SK-N-SH (cell line): ENCODE results near the gene NUP210L.

ENCODE experiments used
- CTCF ChIP-seq: fragments of 200-600 bp; sonication (generic); IDR thresholded peaks from 2 replicates; pipeline ENCODE4 v1.6.1; 2017; ENCODE audit warnings: antibody characterized with exemption, mild to moderate bottlenecking, moderate library complexity
- EP300 ChIP-seq, 2 experiments: IDR thresholded peaks; 2 replicates each; pipeline versions ENCODE4 v1.4.0 to v1.6.1; 2012; ENCODE audit warnings: borderline replicate concordance in 1 of 2, low read depth in 1 of 2, low read length in 1 of 2
- GATA2 ChIP-seq: sonication (generic); formaldehyde crosslinking; IDR thresholded peaks from 2 replicates; pipeline ENCODE4 v1.5.0; 2020; ENCODE audit warnings: mild to moderate bottlenecking, missing genetic modification reagents
- MAX ChIP-seq: IDR thresholded peaks from 2 replicates; pipeline ENCODE4 v1.4.0; 2012; ENCODE audit warnings: low read depth
- MXI1 ChIP-seq: IDR thresholded peaks from 2 replicates; pipeline ENCODE4 v1.6.1; 2012; ENCODE audit warnings: mild to moderate bottlenecking, low read depth, low read length, improper control_type of control experiment
- NFIC ChIP-seq: IDR thresholded peaks from 2 replicates; pipeline ENCODE4 v1.4.0; 2012; ENCODE audit warnings: borderline replicate concordance
- PBX3 ChIP-seq: IDR thresholded peaks from 2 replicates; pipeline ENCODE4; 2012
- POLR2AphosphoS5 ChIP-seq: IDR thresholded peaks from 2 replicates; pipeline ENCODE4 v1.6.1; 2012; ENCODE audit warnings: low read depth, low read length
- RCOR1 ChIP-seq: fragments of 150-350 bp; IDR thresholded peaks from 2 replicates; pipeline ENCODE4 v1.6.1; 2017; ENCODE audit warnings: antibody characterized with exemption, low read length
- REST ChIP-seq: IDR thresholded peaks from 2 replicates; pipeline ENCODE4 v1.6.1; 2012; ENCODE audit warnings: mild to moderate bottlenecking, low read depth, low read length, moderate library complexity
- RFX5 ChIP-seq: IDR thresholded peaks from 2 replicates; pipeline ENCODE4 v1.6.1; 2012; ENCODE audit warnings: mild to moderate bottlenecking, improper control_type of control experiment, low read length
- TAF1 ChIP-seq: IDR thresholded peaks from 2 replicates; pipeline ENCODE4 v1.6.1; 2012; ENCODE audit warnings: low read depth, mild to moderate bottlenecking, low read length, moderate library complexity, borderline replicate concordance
- USF2 ChIP-seq: fragments of 150-350 bp; IDR thresholded peaks from 2 replicates; pipeline ENCODE4 v1.6.1; 2017; ENCODE audit warnings: antibody characterized with exemption, low read length, low read depth, borderline replicate concordance
- YY1 ChIP-seq: IDR thresholded peaks from 2 replicates; pipeline ENCODE4 v1.4.0; 2012; ENCODE audit warnings: low read depth, mild to moderate bottlenecking

- no peak for TF ChIP-seq CTCF
- TF ChIP-seq REST, result no peak
- TF ChIP-seq EP300 (IDR thresholded peaks at IDR 0.05; ENCODE audit: borderline replicate concordance in 1 of 2, low read depth in 1 of 2, low read length in 1 of 2), result no peak
- no peak for TF ChIP-seq POLR2AphosphoS5
- no peak for TF ChIP-seq TAF1
- TF ChIP-seq YY1, result no peak
- TF ChIP-seq GATA2 (CRISPR knock-in tag), result no peak
- no peak for TF ChIP-seq MXI1
- TF ChIP-seq MAX, result no peak
- no peak for TF ChIP-seq RFX5
- no peak for TF ChIP-seq PBX3
- no peak for TF ChIP-seq RCOR1
- no peak for TF ChIP-seq USF2
- TF ChIP-seq NFIC, result no peak
Observed at GRCh38 chr1:154178911-154179811, 24.3 kb upstream of the NUP210L start.
